GM12878 (cell line): ENCODE results near the gene ULBP1. TPM values are rescaled to one million over a fixed set of nuclear protein-coding genes. Genes with fewer than 3 reads are reported as not detected.

Experiments used
- ATF2 ChIP-seq: IDR thresholded peaks from 2 replicates; pipeline ENCODE4 v1.6.1; 2012; ENCODE audit warnings: low read length, inconsistent platforms
- ATF3 ChIP-seq: IDR thresholded peaks from 2 replicates; pipeline ENCODE4 v1.6.1; 2011; ENCODE audit warnings: low read depth, mild to moderate bottlenecking, low read length, moderate library complexity, borderline replicate concordance; ENCODE audit errors: extremely low read depth
- E2F8 ChIP-seq: fragments of 450-650 bp; IDR thresholded peaks from 2 replicates; pipeline ENCODE4 v1.6.1; 2018; ENCODE audit warnings: mild to moderate bottlenecking, low read depth, moderate library complexity; ENCODE audit not compliant: partially characterized antibody
- GATAD2B ChIP-seq: fragments of 450-650 bp; conservative IDR thresholded peaks from 2 replicates; pipeline ENCODE4 v1.6.1; 2017; ENCODE audit warnings: low read depth, mild to moderate bottlenecking, moderate library complexity
- IRF4 ChIP-seq: IDR thresholded peaks from 2 replicates; pipeline ENCODE4 v1.6.1; 2011; ENCODE audit warnings: low read depth, low read length
- IRF5 ChIP-seq: fragments of 450-650 bp; IDR thresholded peaks from 2 replicates; pipeline ENCODE4 v1.6.1; 2017; ENCODE audit warnings: borderline replicate concordance
- MEF2A ChIP-seq: IDR thresholded peaks from 2 replicates; pipeline ENCODE4 v1.6.1; 2011; ENCODE audit warnings: low read depth, mild to moderate bottlenecking, low read length, moderate library complexity; ENCODE audit not compliant: insufficient read depth
- MEF2B ChIP-seq: fragments of 450-650 bp; IDR thresholded peaks from 2 replicates; pipeline ENCODE4 v1.6.1; 2018; ENCODE audit warnings: mild to moderate bottlenecking, moderate library complexity; ENCODE audit not compliant: partially characterized antibody, poor library complexity, severe bottlenecking
- MTA3 ChIP-seq: IDR thresholded peaks from 2 replicates; pipeline ENCODE4 v1.6.1; 2012; ENCODE audit warnings: low read length, inconsistent platforms, borderline replicate concordance
- NFYA ChIP-seq: IDR thresholded peaks from 2 replicates; pipeline ENCODE4 v1.6.1; 2011; ENCODE audit warnings: low read depth, mild to moderate bottlenecking, low read length, improper control_type of control experiment, borderline replicate concordance
- NFYB ChIP-seq: IDR thresholded peaks from 2 replicates; pipeline ENCODE4 v1.6.1; 2011; ENCODE audit warnings: low read depth, mild to moderate bottlenecking, low read length, improper control_type of control experiment, moderate library complexity; ENCODE audit not compliant: insufficient read depth
- RB1 ChIP-seq: fragments of 450-650 bp; formaldehyde crosslinking; IDR thresholded peaks from 2 replicates; pipeline ENCODE4 v1.6.1; 2017; ENCODE audit warnings: mild to moderate bottlenecking, borderline replicate concordance
- RCOR1 ChIP-seq: conservative IDR thresholded peaks from 2 replicates; pipeline ENCODE4 v1.6.1; 2012; ENCODE audit warnings: low read depth, low read length, improper control_type of control experiment
- RFX5 ChIP-seq: IDR thresholded peaks from 2 replicates; pipeline ENCODE4 v1.6.1; 2011; ENCODE audit warnings: low read depth, low read length, improper control_type of control experiment
- SMAD5 ChIP-seq: IDR thresholded peaks from 2 replicates; pipeline ENCODE4 v1.6.1; 2016; ENCODE audit warnings: antibody characterized with exemption, low read depth
- TARDBP ChIP-seq: IDR thresholded peaks from 2 replicates; pipeline ENCODE4 v1.6.1; 2016; ENCODE audit warnings: borderline replicate concordance
- TCF7 ChIP-seq: IDR thresholded peaks from 2 replicates; pipeline ENCODE4 v1.6.1; 2014; ENCODE audit warnings: antibody characterized with exemption, borderline replicate concordance
- ZBTB11 ChIP-seq: fragments of 450-650 bp; formaldehyde crosslinking; IDR thresholded peaks from 2 replicates; pipeline ENCODE4 v1.5.0; 2022; ENCODE audit warnings: mild to moderate bottlenecking, missing genetic modification characterization
- ZNF622 ChIP-seq: fragments of 450-650 bp; IDR thresholded peaks from 2 replicates; pipeline ENCODE4 v1.6.1; 2017; ENCODE audit warnings: mild to moderate bottlenecking, inconsistent platforms
- ZSCAN29 ChIP-seq: fragments of 450-650 bp; IDR thresholded peaks from 2 replicates; pipeline ENCODE4 v1.6.1; 2017; ENCODE audit warnings: mild to moderate bottlenecking, moderate library complexity
- polyA plus RNA-seq, 11 experiments: library from polyadenylated mRNA; depleted of rRNA in 4 of 11; unstranded in 6 of 11; stranded (reverse) in 5 of 11; fragments of >200 nt; fragmentation: Nextera tagmentation in 4 of 11; fragmentation: Illumina TruSeq in 1 of 11; extraction: Ambion mirVana in 4 of 11; extraction: Trizol in 1 of 11; gene quantifications; 1 replicate in 1 of 11; 2 replicates in 10 of 11; pipeline versions ENCODE4 v1.2.1 to v1.2.3, GENCODE V29; 2011 to 2016; ENCODE audit warnings: inconsistent platforms in 2 of 11, missing spikeins in 2 of 11, low read depth in 1 of 11
- total RNA-seq, 4 experiments: library from RNA; depleted of rRNA in 3 of 4; stranded (reverse); fragments of >200 nt in 3 of 4; fragmentation: Illumina TruSeq in 1 of 4; extraction: Trizol in 1 of 4; gene quantifications; 2 replicates each; pipeline versions ENCODE4 v1.2.1 to v1.2.3, GENCODE V29; 2013 to 2021

The ULBP1 gene
- total and polyA plus RNA-seq, 10 of the 15 experiments (the other 5 are each of a cell fraction or from before 2014, with no cell fraction given), result 0.02 to 0.12 (median 0.04) TPM; not detected in 7

- TF ChIP-seq TCF7, result no peak
- TF ChIP-seq ATF3, result peak; percentile 59; the same call in 1 of the 2 replicates
- no peak for TF ChIP-seq ATF2
- TF ChIP-seq ZBTB11 (CRISPR knock-in tag), result no peak
- TF ChIP-seq MTA3, result no peak
- TF ChIP-seq IRF5, result no peak
- TF ChIP-seq RFX5, result no peak
- no peak for TF ChIP-seq MEF2B
- TF ChIP-seq SMAD5, result no peak
- TF ChIP-seq TARDBP, result no peak
- TF ChIP-seq RB1, result peak; percentile 65; the same call in 1 of the 2 replicates
- TF ChIP-seq RCOR1, result no peak
- TF ChIP-seq NFYA, result no peak
- no peak for TF ChIP-seq ZSCAN29
- no peak for TF ChIP-seq E2F8
- TF ChIP-seq ZNF622, result no peak
- peak; percentile 68; the same call in 1 of the 2 replicates for TF ChIP-seq GATAD2B
- no peak for TF ChIP-seq IRF4
- no peak for TF ChIP-seq MEF2A
- 0 out of 2 replicates have a peak, but pooled peaks have one; percentile 18 for TF ChIP-seq NFYB
Observed at GRCh38 chr6:150004783-150005717, 41.3 kb downstream of the ULBP1 start (continued).
